Measurements from ENCODE around the gene CABCOCO1.
"Not testable (repeated sequence)": the region's sequence is repeated elsewhere in the genome, so short reads cannot be mapped to it uniquely, and the experiment has no call there.

Gene CABCOCO1

GRCh38 chr10:61683319-61683718, 20.6 kb downstream of the CABCOCO1 start:
- Histone ChIP-seq H3K4me1 (ENCODE audit: control insufficient read depth, insufficient read depth, low read length) (no peaks in the 10 kb centered on the region), H3K27me3 (ENCODE audit: control insufficient read depth, insufficient read depth, low read length) (no peaks in the 10 kb centered on the region), H3K36me3 (ENCODE audit: control insufficient read depth, insufficient read depth, low read length) (no peaks in the 10 kb centered on the region), H3K27ac (ENCODE audit: low read length) (no peak overlapping the region), H3K4me3 (ENCODE audit: low read length) (no peak overlapping the region), H3K9me3 (ENCODE audit: control insufficient read depth, insufficient read depth, low read length) (no peaks in the 10 kb centered on the region)
- DNase-seq (ENCODE audit: low read depth, low spot score) = no peak
- no CpG with 5 or more reads among the region's 1 CpG for WGBS (ENCODE audit: insufficient coverage, insufficient read length)

- Histone ChIP-seq H3K4me1 (ENCODE audit: control insufficient read depth, insufficient read depth, low read length) (no peaks in the 10 kb centered on the region), H3K4me3 (ENCODE audit: low read length) (no peak overlapping the region), H3K27me3 (ENCODE audit: control insufficient read depth, insufficient read depth, low read length) (no peaks in the 10 kb centered on the region), H3K36me3 (ENCODE audit: control insufficient read depth, insufficient read depth, low read length) (no peaks in the 10 kb centered on the region), H3K9me3 (ENCODE audit: control insufficient read depth, insufficient read depth, low read length) (no peaks in the 10 kb centered on the region), H3K27ac (ENCODE audit: low read length) (no peak overlapping the region)
- WGBS (ENCODE audit: insufficient coverage, insufficient read length) = no CpG with 5 or more reads among the region's 3 CpGs
- no peak for DNase-seq (ENCODE audit: low read depth, low spot score)
Observed at GRCh38 chr10:61684894-61685507, 22.3 kb downstream of the CABCOCO1 start.

GRCh38 chr10:61688551-61689308, 26.0 kb downstream of the CABCOCO1 start:
- H3K27ac ChIP-seq (ENCODE audit: low read length) = no peak overlapping the region
- DNase-seq (ENCODE audit: low read depth, low spot score) = no peak
- WGBS (ENCODE audit: insufficient coverage, insufficient read length) = no CpG with 5 or more reads among the region's 11 CpGs
- H3K27me3 ChIP-seq (ENCODE audit: control insufficient read depth, insufficient read depth, low read length) = no peaks in the 10 kb centered on the region
- H3K4me3 ChIP-seq (ENCODE audit: low read length) = no peak overlapping the region
- no peaks in the 10 kb centered on the region for H3K36me3 ChIP-seq (ENCODE audit: control insufficient read depth, insufficient read depth, low read length)
- H3K4me1 ChIP-seq (ENCODE audit: control insufficient read depth, insufficient read depth, low read length) = no peaks in the 10 kb centered on the region
- H3K9me3 ChIP-seq (ENCODE audit: control insufficient read depth, insufficient read depth, low read length) = no peaks in the 10 kb centered on the region

GRCh38 chr10:61691667-61692066, 28.9 kb downstream of the CABCOCO1 start:
- H3K4me3 ChIP-seq (ENCODE audit: low read length); H3K4me1 ChIP-seq (ENCODE audit: control insufficient read depth, insufficient read depth, low read length); H3K27ac ChIP-seq (ENCODE audit: low read length); H3K27me3 ChIP-seq (ENCODE audit: control insufficient read depth, insufficient read depth, low read length); DNase-seq (ENCODE audit: low read depth, low spot score); H3K9me3 ChIP-seq (ENCODE audit: control insufficient read depth, insufficient read depth, low read length); H3K36me3 ChIP-seq (ENCODE audit: control insufficient read depth, insufficient read depth, low read length): not testable (repeated sequence)
- no CpG with 5 or more reads among the region's 2 CpGs for WGBS (ENCODE audit: insufficient coverage, insufficient read length)

GRCh38 chr10:61692447-61693010, 29.8 kb downstream of the CABCOCO1 start:
- no peak overlapping the region for H3K4me3 ChIP-seq (ENCODE audit: low read length)
- H3K27ac ChIP-seq (ENCODE audit: low read length) = no peak overlapping the region
- H3K36me3 ChIP-seq (ENCODE audit: control insufficient read depth, insufficient read depth, low read length) = no peaks in the 10 kb centered on the region
- H3K27me3 ChIP-seq (ENCODE audit: control insufficient read depth, insufficient read depth, low read length) = no peaks in the 10 kb centered on the region
- WGBS (ENCODE audit: insufficient coverage, insufficient read length) = no CpG with 5 or more reads among the region's 3 CpGs
- no peaks in the 10 kb centered on the region for H3K9me3 ChIP-seq (ENCODE audit: control insufficient read depth, insufficient read depth, low read length)
- H3K4me1 ChIP-seq (ENCODE audit: control insufficient read depth, insufficient read depth, low read length) = no peaks in the 10 kb centered on the region
- DNase-seq (ENCODE audit: low read depth, low spot score) = no peak

GRCh38 chr10:61698968-61699655, 36.4 kb downstream of the CABCOCO1 start:
- no CpG with 5 or more reads among the region's 4 CpGs for WGBS (ENCODE audit: insufficient coverage, insufficient read length)
- H3K27ac ChIP-seq (ENCODE audit: low read length) = no peak overlapping the region
- no peak for DNase-seq (ENCODE audit: low read depth, low spot score)
- no peaks in the 10 kb centered on the region for H3K36me3 ChIP-seq (ENCODE audit: control insufficient read depth, insufficient read depth, low read length)
- no peaks in the 10 kb centered on the region for H3K27me3 ChIP-seq (ENCODE audit: control insufficient read depth, insufficient read depth, low read length)
- no peaks in the 10 kb centered on the region for H3K9me3 ChIP-seq (ENCODE audit: control insufficient read depth, insufficient read depth, low read length)
- H3K4me1 ChIP-seq (ENCODE audit: control insufficient read depth, insufficient read depth, low read length) = no peaks in the 10 kb centered on the region
- no peak overlapping the region for H3K4me3 ChIP-seq (ENCODE audit: low read length)

- no CpG with 5 or more reads among the region's 2 CpGs for WGBS (ENCODE audit: insufficient coverage, insufficient read length)
- no peaks in the 10 kb centered on the region for H3K36me3 ChIP-seq (ENCODE audit: control insufficient read depth, insufficient read depth, low read length)
- no peak for DNase-seq (ENCODE audit: low read depth, low spot score)
- no peaks in the 10 kb centered on the region for H3K4me1 ChIP-seq (ENCODE audit: control insufficient read depth, insufficient read depth, low read length)
- H3K9me3 ChIP-seq (ENCODE audit: control insufficient read depth, insufficient read depth, low read length) = no peaks in the 10 kb centered on the region
- H3K27me3 ChIP-seq (ENCODE audit: control insufficient read depth, insufficient read depth, low read length) = no peaks in the 10 kb centered on the region
- no peak overlapping the region for H3K4me3 ChIP-seq (ENCODE audit: low read length)
- no peak overlapping the region for H3K27ac ChIP-seq (ENCODE audit: low read length)
Observed at GRCh38 chr10:61701055-61701705, 38.5 kb downstream of the CABCOCO1 start.

GRCh38 chr10:61701706-61702105, 39.0 kb downstream of the CABCOCO1 start:
- Histone ChIP-seq H3K27ac (ENCODE audit: low read length) (no peak overlapping the region), H3K36me3 (ENCODE audit: control insufficient read depth, insufficient read depth, low read length) (no peaks in the 10 kb centered on the region), H3K9me3 (ENCODE audit: control insufficient read depth, insufficient read depth, low read length) (no peaks in the 10 kb centered on the region), H3K4me1 (ENCODE audit: control insufficient read depth, insufficient read depth, low read length) (no peaks in the 10 kb centered on the region), H3K4me3 (ENCODE audit: low read length) (no peak overlapping the region), H3K27me3 (ENCODE audit: control insufficient read depth, insufficient read depth, low read length) (no peaks in the 10 kb centered on the region)
- no peak for DNase-seq (ENCODE audit: low read depth, low spot score)
- no CpG with 5 or more reads among the region's 2 CpGs for WGBS (ENCODE audit: insufficient coverage, insufficient read length)

- H3K36me3 ChIP-seq (ENCODE audit: control insufficient read depth, insufficient read depth, low read length) = no peaks in the 10 kb centered on the region
- H3K9me3 ChIP-seq (ENCODE audit: control insufficient read depth, insufficient read depth, low read length) = no peaks in the 10 kb centered on the region
- H3K4me1 ChIP-seq (ENCODE audit: control insufficient read depth, insufficient read depth, low read length) = no peaks in the 10 kb centered on the region
- no peaks in the 10 kb centered on the region for H3K27me3 ChIP-seq (ENCODE audit: control insufficient read depth, insufficient read depth, low read length)
- H3K4me3 ChIP-seq (ENCODE audit: low read length) = no peak overlapping the region
- no peak overlapping the region for H3K27ac ChIP-seq (ENCODE audit: low read length)
- DNase-seq (ENCODE audit: low read depth, low spot score) = no peak
- WGBS (ENCODE audit: insufficient coverage, insufficient read length) = no CpG with 5 or more reads among the region's 2 CpGs
Observed at GRCh38 chr10:61702584-61702983, 39.9 kb downstream of the CABCOCO1 start.

- Histone ChIP-seq H3K4me1 (ENCODE audit: control insufficient read depth, insufficient read depth, low read length) (no peaks in the 10 kb centered on the region), H3K4me3 (ENCODE audit: low read length) (no peak overlapping the region), H3K36me3 (ENCODE audit: control insufficient read depth, insufficient read depth, low read length) (no peaks in the 10 kb centered on the region), H3K27ac (ENCODE audit: low read length) (no peak overlapping the region), H3K27me3 (ENCODE audit: control insufficient read depth, insufficient read depth, low read length) (no peaks in the 10 kb centered on the region), H3K9me3 (ENCODE audit: control insufficient read depth, insufficient read depth, low read length) (no peaks in the 10 kb centered on the region)
- no peak for DNase-seq (ENCODE audit: low read depth, low spot score)
- no CpG with 5 or more reads among the region's 1 CpG for WGBS (ENCODE audit: insufficient coverage, insufficient read length)
Observed at GRCh38 chr10:61705022-61705613, 42.4 kb downstream of the CABCOCO1 start.

All from iPS DF 6.9 (cell line).